IPS-15b (cell line): Measurements from ENCODE around the gene HSFX2.
"Not testable (repeated sequence)": the region's sequence is repeated elsewhere in the genome, so short reads cannot be mapped to it uniquely, and the experiment has no call there.

Experiments used
- H3K27me3 ChIP-seq: one replicate; pipeline ENCODE4 v1.6.1; 2013; ENCODE audit warnings: low read length; ENCODE audit not compliant: control insufficient read depth, insufficient read depth
- H3K36me3 ChIP-seq: one replicate; pipeline ENCODE4 v1.6.1; 2013; ENCODE audit warnings: low read length; ENCODE audit not compliant: control insufficient read depth, insufficient read depth
- H3K4me1 ChIP-seq: one replicate; pipeline ENCODE4 v1.6.1; 2013; ENCODE audit warnings: mild to moderate bottlenecking, low read length; ENCODE audit not compliant: control insufficient read depth, insufficient read depth
- H3K4me3 ChIP-seq: one replicate; pipeline ENCODE4 v1.5.1; 2013; ENCODE audit warnings: low read depth, low read length
- H3K9ac ChIP-seq: one replicate; pipeline ENCODE4 v1.6.1; 2013; ENCODE audit warnings: low read depth, mild to moderate bottlenecking, low read length
- H3K9me3 ChIP-seq: one replicate; pipeline ENCODE4 v1.6.1; 2013; ENCODE audit warnings: mild to moderate bottlenecking, low read length; ENCODE audit not compliant: control insufficient read depth, insufficient read depth

HSFX2 gene

DNA sequence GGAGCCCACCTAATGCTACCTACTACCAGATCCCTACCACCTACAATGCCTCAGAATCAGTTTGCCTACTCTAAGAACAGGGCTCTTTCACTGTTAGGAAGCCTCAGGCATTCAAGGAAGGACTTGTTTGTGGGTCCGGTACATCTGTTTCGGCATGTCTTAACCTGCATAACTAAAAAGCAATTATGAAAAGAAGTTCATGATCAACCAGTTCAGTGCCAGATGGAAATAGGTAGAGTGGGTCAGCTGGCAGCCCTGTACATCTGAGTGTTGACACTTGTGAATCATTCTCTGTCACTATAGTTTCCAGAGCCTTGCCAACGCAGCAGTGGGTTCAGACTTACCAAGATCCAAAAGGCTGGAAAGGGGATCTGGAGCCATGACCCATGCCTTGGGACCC lies 33.2 kb upstream of the HSFX2 start:
- Histone ChIP-seq H3K27me3 (peaks cover 14% of the 10 kb centered on the region), H3K36me3 (peaks cover 2% of the 10 kb centered on the region), H3K4me3 (no peak overlapping the region), H3K4me1 (peaks cover 3% of the 10 kb centered on the region), H3K9ac (no peak overlapping the region), H3K9me3 (no peaks in the 10 kb centered on the region)

DNA sequence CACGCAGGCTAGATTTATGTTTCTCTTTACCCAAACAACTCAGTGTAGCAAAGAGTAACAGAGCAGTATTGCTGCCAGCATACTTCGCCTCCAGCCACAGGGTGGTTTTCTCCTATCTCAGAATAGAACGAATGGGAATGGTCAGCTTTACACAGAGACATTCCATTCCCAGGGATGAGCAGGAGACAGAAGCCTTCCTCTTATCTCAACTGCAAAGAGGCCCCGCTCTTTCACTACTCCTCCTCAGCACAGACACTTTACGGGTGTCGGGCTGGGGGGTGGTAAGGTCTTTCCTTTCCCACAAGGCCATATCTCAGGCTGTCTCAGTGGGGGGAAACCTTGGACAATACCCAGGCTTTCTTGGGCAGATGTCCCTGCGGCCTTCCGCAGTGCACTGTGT lies 31.7 kb upstream of the HSFX2 start:
- not testable (repeated sequence) for H3K9me3 ChIP-seq, H3K9ac ChIP-seq, H3K36me3 ChIP-seq, H3K4me1 ChIP-seq, H3K27me3 ChIP-seq, H3K4me3 ChIP-seq

DNA sequence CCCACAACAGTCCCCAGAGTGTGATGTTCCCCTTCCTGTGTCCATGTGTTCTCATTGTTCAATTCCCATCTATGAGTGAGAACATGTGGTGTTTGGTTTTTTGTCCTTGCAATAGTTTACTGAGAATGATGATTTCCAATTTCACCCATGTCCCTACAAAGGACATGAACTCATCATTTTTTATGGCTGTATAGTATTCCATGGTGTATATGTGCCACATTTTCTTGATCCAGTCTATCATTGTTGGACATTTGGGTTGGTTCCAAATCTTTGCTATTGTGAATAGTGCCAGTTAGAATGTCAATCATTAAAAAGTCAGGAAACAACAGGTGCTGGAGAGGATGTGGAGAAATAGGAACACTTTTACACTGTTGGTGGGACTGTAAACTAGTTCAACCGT lies 24.5 kb upstream of the HSFX2 start:
- H3K27me3 ChIP-seq, H3K9ac ChIP-seq: not testable (repeated sequence)

DNA sequence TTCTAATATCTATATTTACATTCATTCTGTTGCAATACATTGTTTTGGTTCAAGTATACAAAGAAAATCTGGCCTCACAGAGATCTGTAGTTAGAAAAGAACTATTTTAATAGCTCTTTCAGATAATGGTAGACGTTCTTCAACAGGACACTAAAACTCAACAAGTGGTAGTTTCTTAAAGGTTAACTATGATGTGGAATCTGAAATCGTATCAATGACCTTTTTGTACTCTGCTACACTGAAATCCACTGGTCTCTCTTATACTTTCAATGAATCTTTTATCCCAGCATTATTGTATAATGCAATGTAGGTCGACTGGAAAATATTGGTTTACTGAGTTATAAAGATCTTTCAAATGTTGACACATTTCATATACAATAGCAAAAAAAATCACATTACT lies 23.8 kb upstream of the HSFX2 start:
- Histone ChIP-seq H3K4me3 (no peak overlapping the region), H3K9ac (no peak overlapping the region), H3K27me3 (no peaks in the 10 kb centered on the region), H3K36me3 (no peaks in the 10 kb centered on the region), H3K9me3 (no peaks in the 10 kb centered on the region), H3K4me1 (peaks cover 2% of the 10 kb centered on the region)

More for the DNA sequence above, 24.5 kb upstream of the HSFX2 start:
- not testable (repeated sequence) for H3K4me1 ChIP-seq, H3K4me3 ChIP-seq, H3K9me3 ChIP-seq, H3K36me3 ChIP-seq

DNA sequence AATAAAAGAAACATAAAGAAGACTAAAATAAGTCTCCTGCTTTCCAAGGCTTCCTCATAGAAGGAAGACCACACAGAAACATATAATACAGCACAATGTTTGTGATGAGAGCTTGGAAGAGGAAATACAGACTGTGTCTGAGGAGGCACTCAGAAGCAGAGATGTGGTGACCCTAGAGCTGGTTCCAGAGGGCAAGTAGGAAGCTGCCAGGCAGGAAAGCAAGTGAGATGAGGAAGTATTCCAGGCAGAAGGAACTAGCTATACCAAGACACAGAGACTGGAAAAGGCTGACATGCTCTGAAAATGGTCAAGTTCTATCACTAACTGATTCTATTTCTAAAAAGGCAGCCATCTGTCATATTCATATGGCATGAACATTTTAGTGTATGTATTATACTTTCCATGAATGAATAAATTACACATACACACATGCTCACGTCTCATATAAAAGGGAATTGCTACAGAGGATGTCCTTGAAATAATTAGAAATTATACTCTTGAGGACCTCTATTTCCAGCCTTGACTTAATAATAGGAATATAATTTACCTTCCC lies 16.6 kb upstream of the HSFX2 start:
- no peak overlapping the region for H3K9ac ChIP-seq
- no peak overlapping the region for H3K4me3 ChIP-seq
- H3K27me3 ChIP-seq = no peaks in the 10 kb centered on the region
- no peaks in the 10 kb centered on the region for H3K4me1 ChIP-seq
- peaks cover 5% of the 10 kb centered on the region for H3K9me3 ChIP-seq
- no peaks in the 10 kb centered on the region for H3K36me3 ChIP-seq

DNA sequence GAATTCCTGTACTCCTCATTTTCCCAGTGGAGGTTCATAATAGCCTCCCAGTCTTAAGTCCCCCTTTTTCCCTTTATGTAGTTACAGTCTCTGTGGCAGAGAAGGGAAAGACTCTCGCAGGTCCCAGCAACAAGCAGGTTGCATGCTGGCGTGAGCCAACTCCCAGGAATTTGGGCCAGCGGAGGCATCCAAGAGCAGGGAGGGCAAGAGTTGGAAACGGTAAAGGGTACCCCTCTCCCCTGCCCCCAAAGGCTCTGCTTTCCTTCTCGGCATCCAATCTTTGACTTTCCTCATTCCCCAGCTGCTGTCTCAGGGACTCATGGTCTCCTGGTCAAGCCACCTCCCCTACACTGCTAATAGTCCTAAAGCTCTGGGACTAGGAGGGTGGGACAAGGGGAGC lies 15.4 kb upstream of the HSFX2 start:
- Histone ChIP-seq H3K9me3 (peaks cover 5% of the 10 kb centered on the region), H3K9ac (no peak overlapping the region), H3K4me1 (no peaks in the 10 kb centered on the region), H3K36me3 (no peaks in the 10 kb centered on the region), H3K4me3 (no peak overlapping the region), H3K27me3 (no peaks in the 10 kb centered on the region)

DNA sequence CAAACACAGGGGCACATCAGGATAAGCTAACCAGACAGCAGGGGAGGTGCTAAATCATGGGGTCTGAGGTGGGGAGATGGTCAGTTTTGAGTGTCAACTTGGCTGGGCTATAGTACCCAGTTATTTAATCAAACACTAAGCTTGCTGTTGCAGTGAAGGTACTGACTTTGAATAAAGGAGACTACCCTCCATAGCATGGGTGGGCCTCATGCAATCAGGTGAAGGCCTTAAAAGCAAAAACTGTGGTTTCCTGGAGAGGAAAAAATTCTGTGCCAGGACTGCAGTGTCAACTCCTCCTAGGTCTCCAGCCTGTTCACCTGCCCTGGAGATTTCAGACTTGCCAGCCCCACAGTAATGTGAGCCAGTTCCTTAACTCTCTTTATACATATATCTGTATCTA lies 12.6 kb upstream of the HSFX2 start:
- Histone ChIP-seq H3K4me3 (no peak overlapping the region), H3K27me3 (no peaks in the 10 kb centered on the region), H3K4me1 (no peaks in the 10 kb centered on the region), H3K9ac (no peak overlapping the region), H3K36me3 (peaks cover 3% of the 10 kb centered on the region), H3K9me3 (no peaks in the 10 kb centered on the region)

DNA sequence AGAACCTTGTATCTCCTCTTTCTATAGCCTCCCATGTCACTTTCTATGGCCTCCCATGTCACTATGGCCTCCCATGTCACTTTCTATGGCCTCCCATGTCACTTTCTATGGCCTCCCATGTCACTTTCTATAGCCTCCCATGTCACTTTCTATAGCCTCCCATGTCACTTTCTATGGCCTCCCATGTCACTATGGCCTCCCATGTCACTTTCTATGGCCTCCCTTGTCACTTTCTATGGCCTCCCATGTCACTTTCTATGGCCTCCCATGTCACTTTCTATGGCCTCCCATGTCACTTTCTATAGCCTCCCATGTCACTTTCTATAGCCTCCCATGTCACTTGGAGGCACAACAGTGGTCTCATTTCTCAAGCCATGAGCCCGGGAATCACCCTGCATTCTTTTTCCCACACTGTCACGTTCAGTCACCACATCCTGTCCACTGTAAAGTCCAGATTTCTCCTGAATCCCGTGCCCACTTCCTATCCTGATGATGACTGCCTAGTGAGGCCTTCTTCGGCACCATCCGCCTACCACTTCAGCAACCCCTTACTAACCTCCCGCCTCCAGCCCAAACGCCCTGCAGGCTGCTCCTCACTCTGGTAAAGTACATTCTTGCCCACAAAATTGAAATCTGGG lies 10.3 kb upstream of the HSFX2 start:
- not testable (repeated sequence) for H3K4me1 ChIP-seq, H3K27me3 ChIP-seq, H3K36me3 ChIP-seq, H3K4me3 ChIP-seq, H3K9me3 ChIP-seq, H3K9ac ChIP-seq

DNA sequence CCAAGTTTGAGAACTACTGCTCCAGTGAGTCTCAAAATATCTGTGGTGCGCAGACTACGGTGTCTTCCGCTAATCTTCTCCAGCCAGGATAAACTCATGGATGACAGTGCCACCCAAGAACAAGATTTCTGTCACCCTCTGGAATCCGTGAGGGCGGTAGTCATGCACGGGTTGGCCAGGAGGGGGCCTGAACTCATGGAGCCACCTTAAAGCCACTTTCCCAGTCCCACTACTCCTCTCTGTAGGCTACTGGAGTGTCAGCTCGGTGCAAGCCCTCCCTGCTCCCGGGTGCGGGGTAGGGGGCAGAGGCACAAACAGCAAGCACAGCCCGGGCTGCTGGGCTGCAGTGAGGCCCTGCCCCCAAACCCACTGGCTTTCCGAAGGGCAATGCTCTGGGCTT lies 3.5 kb upstream of the HSFX2 start:
- H3K4me3 ChIP-seq, H3K27me3 ChIP-seq, H3K9ac ChIP-seq, H3K36me3 ChIP-seq, H3K9me3 ChIP-seq, H3K4me1 ChIP-seq: not testable (repeated sequence)

DNA sequence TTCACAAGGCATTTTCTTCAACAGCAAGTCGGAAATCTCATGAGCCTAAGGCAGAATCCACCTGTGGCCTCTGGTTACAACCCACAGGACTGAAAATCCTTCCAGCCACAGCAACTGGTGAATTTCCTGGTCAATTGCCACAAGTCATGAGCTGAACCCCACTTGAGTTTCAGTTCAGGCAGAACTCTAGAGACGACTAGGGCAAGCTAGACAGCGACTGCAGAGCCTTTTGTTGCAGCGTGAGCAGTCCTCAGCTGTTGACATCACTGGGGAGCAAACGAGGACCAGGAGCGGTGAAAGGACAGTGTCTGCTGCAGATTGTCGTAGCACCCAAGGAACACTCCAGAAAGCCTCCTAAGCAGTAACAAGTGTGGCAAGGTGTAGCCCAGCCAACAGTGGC lies 829 bp upstream of the HSFX2 start:
- H3K9me3 ChIP-seq, H3K4me3 ChIP-seq, H3K36me3 ChIP-seq, H3K27me3 ChIP-seq, H3K4me1 ChIP-seq, H3K9ac ChIP-seq: not testable (repeated sequence)

DNA sequence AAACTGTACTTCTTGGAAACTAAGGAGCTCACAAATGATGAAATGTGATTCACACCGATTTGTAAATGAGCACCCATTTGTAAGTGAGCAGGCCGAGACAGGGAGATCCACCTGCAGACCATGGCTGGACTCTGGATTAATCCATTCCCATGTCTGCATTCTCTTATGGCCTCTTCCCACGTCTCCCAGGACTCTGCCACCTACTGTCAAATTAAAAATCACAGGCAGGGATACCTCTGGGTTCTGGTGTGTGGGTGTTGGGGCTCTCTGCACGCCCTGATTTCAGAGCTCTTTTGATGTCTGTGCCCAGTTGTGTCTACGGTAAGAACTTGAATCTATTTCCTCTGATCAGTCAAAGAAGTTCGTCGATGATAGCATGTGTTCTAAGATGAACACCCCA lies 4.1 kb downstream of the HSFX2 start:
- H3K36me3 ChIP-seq, H3K27me3 ChIP-seq, H3K4me1 ChIP-seq, H3K9ac ChIP-seq, H3K4me3 ChIP-seq, H3K9me3 ChIP-seq: not testable (repeated sequence)

DNA sequence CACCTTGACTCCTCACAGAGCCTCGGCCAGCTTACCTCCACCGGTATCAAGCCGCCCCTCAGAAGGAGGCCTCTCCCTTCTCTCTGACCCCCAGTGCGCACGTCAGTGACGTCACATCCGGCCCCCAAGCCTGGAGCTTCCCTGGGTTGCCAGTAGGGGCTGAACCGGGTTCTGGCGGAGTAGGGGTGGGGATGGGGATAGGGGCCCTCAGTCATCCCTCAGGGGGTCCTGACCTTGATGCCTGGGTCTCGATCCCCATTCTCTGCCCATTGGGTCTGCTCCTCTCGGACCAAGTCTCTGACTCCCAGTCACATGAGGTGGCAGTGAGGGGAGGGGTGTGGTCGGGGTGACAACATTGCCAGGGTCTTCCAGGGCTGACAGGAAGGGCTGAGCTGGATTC lies 7.8 kb downstream of the HSFX2 start, which contains the start of gene MAGEA9B:
MAGEA9B (minus strand) TSS at position 101 of the 400 bp plus-strand sequence. CDS start 4,280 bp downstream, outside the sequence.
- H3K27me3 ChIP-seq, H3K36me3 ChIP-seq, H3K9me3 ChIP-seq, H3K9ac ChIP-seq, H3K4me1 ChIP-seq, H3K4me3 ChIP-seq: not testable (repeated sequence)
